ENCODE results near the gene ETS2. TPM values are rescaled to one million over a fixed set of nuclear protein-coding genes. Genes with fewer than 3 reads are reported as not detected.

Gene ETS2
- total and polyA plus RNA-seq, 2 donors (not counting 1 experiment from before 2014, with no cell fraction given): 1.9 to 5.6 TPM

DNA sequence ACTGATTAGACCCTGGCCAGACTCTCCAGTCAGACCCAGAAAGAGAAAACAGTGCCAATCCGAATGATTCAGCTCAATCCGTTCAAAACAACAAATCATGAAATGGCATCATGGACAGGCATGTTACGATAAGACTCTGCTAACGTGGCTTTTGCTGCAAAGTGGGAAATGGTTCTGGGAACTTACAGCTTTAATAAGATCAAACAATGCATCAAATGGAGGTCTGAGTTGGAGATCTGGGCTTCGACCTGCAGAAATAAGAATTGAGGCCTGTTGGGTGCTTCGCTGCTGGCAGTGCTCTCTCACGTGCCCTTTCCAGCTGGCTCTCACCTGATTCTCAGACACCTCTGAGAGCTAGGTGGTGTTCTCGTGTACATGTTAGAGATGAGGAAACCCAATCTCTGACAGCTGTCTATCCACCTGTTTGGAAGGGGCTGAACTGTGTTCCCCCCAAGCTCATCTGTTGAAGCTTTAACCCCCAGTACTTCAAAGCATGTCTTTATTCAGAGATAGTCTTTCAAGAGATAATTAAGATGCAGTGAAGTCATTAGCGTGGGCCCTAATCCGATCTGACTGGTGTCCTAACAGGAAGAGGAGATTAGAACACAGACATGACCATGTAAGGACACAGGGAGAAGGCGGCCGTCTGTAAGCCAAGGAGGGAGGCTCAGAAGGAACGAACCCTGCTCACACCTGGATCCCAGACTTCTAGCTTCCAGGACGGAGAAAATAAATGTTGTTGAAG, 45.5 kb upstream of the ETS2 start:
- H3K9ac ChIP-seq (ENCODE audit: low read length): no peak overlapping the region
- no peaks in the 10 kb centered on the region for H3K4me1 ChIP-seq (ENCODE audit: control insufficient read depth in 2 of 2, insufficient read depth in 2 of 2, low read length in 2 of 2)
- Mint-ChIP-seq H3K27me3 (peaks cover 15% of the 10 kb centered on the region), H3K4me1 (peaks cover 7% of the 10 kb centered on the region), H3K27ac (no peak overlapping the region), H3K9me3 (ENCODE audit: insufficient read depth) (no peaks in the 10 kb centered on the region), H3K4me3 (no peak overlapping the region)
- ATAC-seq (ENCODE audit: low read depth) (no peak), DNase-seq (no peak)
- H3K79me2 ChIP-seq (ENCODE audit: control insufficient read depth, insufficient read depth, low read length): no peaks in the 10 kb centered on the region
- peaks cover 0 to 3% (median 0%) of the 10 kb centered on the region in 4 experiments for H3K27me3 ChIP-seq (replicated peaks in 1 of 4; ENCODE audit: control extremely low read depth in 1 of 4, control insufficient read depth in 3 of 4, insufficient read depth in 4 of 4, low read length in 3 of 4)
- H3K4me2 ChIP-seq (replicated peaks; ENCODE audit: low read depth, low read length, poor library complexity, severe bottlenecking): no peak overlapping the region
- 82% methylated on average over 7 of the region's 14 CpGs for WGBS (ENCODE audit: insufficient coverage)
- no peaks in the 10 kb centered on the region for H4K20me1 ChIP-seq (ENCODE audit: control insufficient read depth, insufficient read depth, low read length, poor library complexity, severe bottlenecking)
- intact Hi-C loops (cut with micrococcal nuclease): no loop called here
- H3K4me3 ChIP-seq (ENCODE audit: control extremely low read depth in 1 of 5, extremely low read depth in 1 of 5, insufficient read depth in 1 of 5, low read depth in 2 of 5, low read length in 4 of 5): no peak overlapping the region
- CTCF ChIA-PET: interaction anchor here (1.2 kb wide), 1 partner anchor 26 kb away, joined by 3 read pairs; no protein-coding TSS in a partner anchor
- no peak overlapping the region for H3K27ac ChIP-seq (ENCODE audit: low read length in 2 of 2)
- H3K9me3 ChIP-seq (ENCODE audit: control extremely low read depth in 1 of 3, control insufficient read depth in 2 of 3, insufficient read depth in 1 of 3, low read length in 2 of 3): no peaks in the 10 kb centered on the region
- no peak for TF ChIP-seq EZH2 (IDR thresholded peaks at IDR 0.05; ENCODE audit: borderline replicate concordance, insufficient read depth, low read depth, low read length, poor library complexity, severe bottlenecking)
- no peak for TF ChIP-seq CTCF (IDR thresholded peaks at IDR 0.05)
- no peak overlapping the region for H2AFZ ChIP-seq (ENCODE audit: insufficient read depth, low read depth, low read length, poor library complexity, severe bottlenecking)
- H3K36me3 ChIP-seq (replicated peaks in 1 of 2; ENCODE audit: control extremely low read depth in 1 of 2, control insufficient read depth in 1 of 2, extremely low read depth in 1 of 2, insufficient read depth in 2 of 2, low read length in 1 of 2): no peaks in the 10 kb centered on the region
- POLR2A ChIA-PET: no interaction called here

DNA sequence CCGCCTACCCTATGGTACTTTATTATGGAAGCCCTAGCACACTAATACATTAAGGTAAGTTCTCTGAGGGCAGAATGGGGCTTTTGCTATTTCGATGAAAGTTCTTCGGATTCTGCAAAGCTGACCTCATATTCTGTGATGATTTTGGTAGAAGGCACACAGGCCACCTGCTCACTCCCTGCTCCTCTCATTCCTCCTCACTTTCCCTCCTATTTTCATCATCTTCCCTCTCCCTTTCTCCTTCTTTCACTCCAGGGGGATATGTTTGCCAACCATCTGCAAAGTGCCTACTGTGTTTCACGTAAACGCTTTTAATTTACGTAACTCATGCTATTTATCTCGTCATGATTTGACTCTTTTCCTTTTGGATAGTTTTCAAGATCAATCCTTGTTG, 45.0 kb upstream of the ETS2 start:
- no peaks in the 10 kb centered on the region for H3K36me3 ChIP-seq (replicated peaks in 1 of 2; ENCODE audit: control extremely low read depth in 1 of 2, control insufficient read depth in 1 of 2, extremely low read depth in 1 of 2, insufficient read depth in 2 of 2, low read length in 1 of 2)
- CTCF ChIA-PET: interaction anchor here (1.2 kb wide), 1 partner anchor 26 kb away, joined by 3 read pairs; no protein-coding TSS in a partner anchor
- H3K4me3 ChIP-seq (ENCODE audit: control extremely low read depth in 1 of 5, extremely low read depth in 1 of 5, insufficient read depth in 1 of 5, low read depth in 2 of 5, low read length in 4 of 5): no peak overlapping the region
- no peak overlapping the region for H3K4me2 ChIP-seq (replicated peaks; ENCODE audit: low read depth, low read length, poor library complexity, severe bottlenecking)
- H4K20me1 ChIP-seq (ENCODE audit: control insufficient read depth, insufficient read depth, low read length, poor library complexity, severe bottlenecking): no peaks in the 10 kb centered on the region
- no peak for ATAC-seq (ENCODE audit: low read depth)
- H3K27ac Mint-ChIP-seq: no peak overlapping the region
- peaks cover 0 to 3% (median 0%) of the 10 kb centered on the region in 4 experiments for H3K27me3 ChIP-seq (replicated peaks in 1 of 4; ENCODE audit: control extremely low read depth in 1 of 4, control insufficient read depth in 3 of 4, insufficient read depth in 4 of 4, low read length in 3 of 4)
- 100% methylated on average over 4 of the region's 7 CpGs for WGBS (ENCODE audit: insufficient coverage)
- no peaks in the 10 kb centered on the region for H3K79me2 ChIP-seq (ENCODE audit: control insufficient read depth, insufficient read depth, low read length)
- no peak overlapping the region for H3K9ac ChIP-seq (ENCODE audit: low read length)
- peaks cover 14% of the 10 kb centered on the region for H3K27me3 Mint-ChIP-seq
- no peaks in the 10 kb centered on the region for H3K9me3 ChIP-seq (ENCODE audit: control extremely low read depth in 1 of 3, control insufficient read depth in 2 of 3, insufficient read depth in 1 of 3, low read length in 2 of 3)
- no peak overlapping the region for H3K4me3 Mint-ChIP-seq
- no peak overlapping the region for H3K27ac ChIP-seq (ENCODE audit: low read length in 2 of 2)
- no peak overlapping the region for H2AFZ ChIP-seq (ENCODE audit: insufficient read depth, low read depth, low read length, poor library complexity, severe bottlenecking)
- peaks cover 5% of the 10 kb centered on the region for H3K4me1 Mint-ChIP-seq
- TF ChIP-seq EZH2 (IDR thresholded peaks at IDR 0.05; ENCODE audit: borderline replicate concordance, insufficient read depth, low read depth, low read length, poor library complexity, severe bottlenecking) (no peak), CTCF (IDR thresholded peaks at IDR 0.05) (no peak)
- intact Hi-C loops (cut with micrococcal nuclease): no loop called here
- no peaks in the 10 kb centered on the region for H3K4me1 ChIP-seq (ENCODE audit: control insufficient read depth in 2 of 2, insufficient read depth in 2 of 2, low read length in 2 of 2)
- DNase-seq: no peak
- POLR2A ChIA-PET: no interaction called here
- H3K9me3 Mint-ChIP-seq (ENCODE audit: insufficient read depth): no peaks in the 10 kb centered on the region
